ENCODE data around the gene ASTE1. TPM values are rescaled to one million over a fixed set of nuclear protein-coding genes. Genes with fewer than 3 reads are reported as not detected.

ASTE1 gene
- total RNA-seq, 1 experiment from 2014 or later, result 11.4 TPM

- peaks cover 70% of the 10 kb centered on the region for H3K36me3 ChIP-seq (ENCODE audit: insufficient read depth, low read length)
- H2AFZ ChIP-seq (ENCODE audit: low read length), result no peak overlapping the region
- H3K27ac ChIP-seq (ENCODE audit: low read length), result 0 out of 2 replicates have a peak overlapping the region, but pooled peaks have one; percentile 3
- no peak for DNase-seq
- H3K4me1 ChIP-seq (ENCODE audit: low read length), result no peaks in the 10 kb centered on the region
- H3K27me3 ChIP-seq (ENCODE audit: low read length), result no peaks in the 10 kb centered on the region
- H3K9ac ChIP-seq (ENCODE audit: low read length), result no peak overlapping the region
- no peaks in the 10 kb centered on the region for H3K9me3 ChIP-seq (ENCODE audit: low read length)
- H3K79me2 ChIP-seq (ENCODE audit: low read length), result peaks cover 55% of the 10 kb centered on the region
- no peak overlapping the region for H3K4me2 ChIP-seq (ENCODE audit: low read depth, low read length, poor library complexity, severe bottlenecking)
- no peaks in the 10 kb centered on the region for H4K20me1 ChIP-seq (ENCODE audit: insufficient read depth, low read depth, low read length)
- H3K4me3 ChIP-seq (ENCODE audit: low read length), result no peak overlapping the region
- H3K9me2 ChIP-seq (replicated peaks; ENCODE audit: insufficient read depth, low read length), result no peaks in the 10 kb centered on the region
These were observed 25.6 kb downstream of the ASTE1 start for GRCh38 chr3:131001071-131001470.

- Histone ChIP-seq H3K4me2 (ENCODE audit: low read depth, low read length, poor library complexity, severe bottlenecking) (no peak overlapping the region), H3K9me3 (ENCODE audit: low read length) (no peaks in the 10 kb centered on the region), H3K36me3 (ENCODE audit: insufficient read depth, low read length) (peaks cover 75% of the 10 kb centered on the region)
These were observed 29.3 kb downstream of the ASTE1 start for GRCh38 chr3:130997289-130997688.

GRCh38 chr3:130992344-130992743 is 34.3 kb downstream of the ASTE1 start:
- DNase-seq, result no peak
- Histone ChIP-seq H3K9ac (ENCODE audit: low read length) (no peak overlapping the region), H3K36me3 (ENCODE audit: insufficient read depth, low read length) (peaks cover 73% of the 10 kb centered on the region), H3K9me3 (ENCODE audit: low read length) (no peaks in the 10 kb centered on the region), H3K27me3 (ENCODE audit: low read length) (no peaks in the 10 kb centered on the region), H3K4me3 (ENCODE audit: low read length) (no peak overlapping the region), H2AFZ (ENCODE audit: low read length) (no peak overlapping the region), H3K4me2 (ENCODE audit: low read depth, low read length, poor library complexity, severe bottlenecking) (no peak overlapping the region), H4K20me1 (ENCODE audit: insufficient read depth, low read depth, low read length) (peaks cover 5% of the 10 kb centered on the region; the same call in 1 of the 2 replicates), H3K4me1 (ENCODE audit: low read length) (no peaks in the 10 kb centered on the region), H3K9me2 (replicated peaks; ENCODE audit: insufficient read depth, low read length) (no peaks in the 10 kb centered on the region), H3K27ac (ENCODE audit: low read length) (no peak overlapping the region), H3K79me2 (ENCODE audit: low read length) (peaks cover 47% of the 10 kb centered on the region)

More at GRCh38 chr3:130997289-130997688, 29.3 kb downstream of the ASTE1 start:
- Histone ChIP-seq H3K4me1 (ENCODE audit: low read length) (no peaks in the 10 kb centered on the region), H3K27ac (ENCODE audit: low read length) (no peak overlapping the region), H3K9me2 (replicated peaks; ENCODE audit: insufficient read depth, low read length) (no peaks in the 10 kb centered on the region), H3K79me2 (ENCODE audit: low read length) (peaks cover 33% of the 10 kb centered on the region; the same call in 1 of the 2 replicates), H3K4me3 (ENCODE audit: low read length) (no peak overlapping the region), H3K27me3 (ENCODE audit: low read length) (no peaks in the 10 kb centered on the region), H3K9ac (ENCODE audit: low read length) (no peak overlapping the region), H4K20me1 (ENCODE audit: insufficient read depth, low read depth, low read length) (no peaks in the 10 kb centered on the region; the same call in 1 of the 2 replicates), H2AFZ (ENCODE audit: low read length) (no peak overlapping the region)
- no peak for DNase-seq

GRCh38 chr3:130991126-130991525 is 35.5 kb downstream of the ASTE1 start:
- Histone ChIP-seq H2AFZ (ENCODE audit: low read length) (no peak overlapping the region), H3K9me3 (ENCODE audit: low read length) (no peaks in the 10 kb centered on the region), H3K9ac (ENCODE audit: low read length) (no peak overlapping the region), H4K20me1 (ENCODE audit: insufficient read depth, low read depth, low read length) (peaks cover 5% of the 10 kb centered on the region; the same call in 1 of the 2 replicates), H3K79me2 (ENCODE audit: low read length) (peaks cover 51% of the 10 kb centered on the region), H3K4me3 (ENCODE audit: low read length) (no peak overlapping the region), H3K9me2 (replicated peaks; ENCODE audit: insufficient read depth, low read length) (no peaks in the 10 kb centered on the region), H3K27me3 (ENCODE audit: low read length) (no peaks in the 10 kb centered on the region), H3K36me3 (ENCODE audit: insufficient read depth, low read length) (peaks cover 69% of the 10 kb centered on the region), H3K4me1 (ENCODE audit: low read length) (no peaks in the 10 kb centered on the region), H3K4me2 (ENCODE audit: low read depth, low read length, poor library complexity, severe bottlenecking) (no peak overlapping the region), H3K27ac (ENCODE audit: low read length) (no peak overlapping the region)
- DNase-seq, result no peak

- H3K4me3 ChIP-seq (ENCODE audit: low read length), result no peak overlapping the region
- DNase-seq, result no peak
- no peaks in the 10 kb centered on the region for H3K9me2 ChIP-seq (replicated peaks; ENCODE audit: insufficient read depth, low read length)
- H2AFZ ChIP-seq (ENCODE audit: low read length), result no peak overlapping the region
- peaks cover 69% of the 10 kb centered on the region for H3K36me3 ChIP-seq (ENCODE audit: insufficient read depth, low read length)
- H3K4me1 ChIP-seq (ENCODE audit: low read length), result no peaks in the 10 kb centered on the region
- no peaks in the 10 kb centered on the region for H3K9me3 ChIP-seq (ENCODE audit: low read length)
- no peak overlapping the region for H3K9ac ChIP-seq (ENCODE audit: low read length)
- peak overlapping the region; percentile 24; the same call in 1 of the 2 replicates for H3K27ac ChIP-seq (ENCODE audit: low read length)
- H3K79me2 ChIP-seq (ENCODE audit: low read length), result peaks cover 57% of the 10 kb centered on the region
- no peaks in the 10 kb centered on the region for H3K27me3 ChIP-seq (ENCODE audit: low read length)
- no peak overlapping the region for H3K4me2 ChIP-seq (ENCODE audit: low read depth, low read length, poor library complexity, severe bottlenecking)
- peaks cover 5% of the 10 kb centered on the region; the same call in 1 of the 2 replicates for H4K20me1 ChIP-seq (ENCODE audit: insufficient read depth, low read depth, low read length)
These were observed 36.3 kb downstream of the ASTE1 start for GRCh38 chr3:130990282-130990681.

- no peak overlapping the region for H3K9ac ChIP-seq (ENCODE audit: low read length)
- H2AFZ ChIP-seq (ENCODE audit: low read length), result no peak overlapping the region
- DNase-seq, result no peak
- peaks cover 26% of the 10 kb centered on the region for H3K4me1 ChIP-seq (ENCODE audit: low read length)
- no peak overlapping the region for H3K4me3 ChIP-seq (ENCODE audit: low read length)
- peak overlapping the region; percentile 51; the same call in 1 of the 2 replicates for H3K27ac ChIP-seq (ENCODE audit: low read length)
- H3K9me2 ChIP-seq (replicated peaks; ENCODE audit: insufficient read depth, low read length), result no peaks in the 10 kb centered on the region
- H3K9me3 ChIP-seq (ENCODE audit: low read length), result no peaks in the 10 kb centered on the region
- no peaks in the 10 kb centered on the region for H4K20me1 ChIP-seq (ENCODE audit: insufficient read depth, low read depth, low read length)
- H3K27me3 ChIP-seq (ENCODE audit: low read length), result no peaks in the 10 kb centered on the region
- peaks cover 79% of the 10 kb centered on the region for H3K36me3 ChIP-seq (ENCODE audit: insufficient read depth, low read length)
- peaks cover 90% of the 10 kb centered on the region for H3K79me2 ChIP-seq (ENCODE audit: low read length)
- H3K4me2 ChIP-seq (ENCODE audit: low read depth, low read length, poor library complexity, severe bottlenecking), result no peak overlapping the region
These were observed 45.2 kb downstream of the ASTE1 start for GRCh38 chr3:130981469-130981868.

GRCh38 chr3:130979117-130979516 is 47.5 kb downstream of the ASTE1 start:
- no peak overlapping the region for H3K27ac ChIP-seq (ENCODE audit: low read length)
- peaks cover 87% of the 10 kb centered on the region for H3K79me2 ChIP-seq (ENCODE audit: low read length)

GRCh38 chr3:130976706-130977105 is 49.9 kb downstream of the ASTE1 start:
- no peak overlapping the region for H3K27ac ChIP-seq (ENCODE audit: low read length)
- peaks cover 77% of the 10 kb centered on the region for H3K79me2 ChIP-seq (ENCODE audit: low read length)
- H2AFZ ChIP-seq (ENCODE audit: low read length), result no peak overlapping the region
- H3K4me3 ChIP-seq (ENCODE audit: low read length), result no peak overlapping the region
- H3K9me2 ChIP-seq (replicated peaks; ENCODE audit: insufficient read depth, low read length), result no peaks in the 10 kb centered on the region
- H3K4me1 ChIP-seq (ENCODE audit: low read length), result peaks cover 26% of the 10 kb centered on the region
- H3K36me3 ChIP-seq (ENCODE audit: insufficient read depth, low read length), result peaks cover 77% of the 10 kb centered on the region
- no peaks in the 10 kb centered on the region for H4K20me1 ChIP-seq (ENCODE audit: insufficient read depth, low read depth, low read length)
- H3K9me3 ChIP-seq (ENCODE audit: low read length), result no peaks in the 10 kb centered on the region
- H3K27me3 ChIP-seq (ENCODE audit: low read length), result no peaks in the 10 kb centered on the region
- DNase-seq, result no peak
- H3K9ac ChIP-seq (ENCODE audit: low read length), result no peak overlapping the region
- no peak overlapping the region for H3K4me2 ChIP-seq (ENCODE audit: low read depth, low read length, poor library complexity, severe bottlenecking)

More at GRCh38 chr3:130979117-130979516, 47.5 kb downstream of the ASTE1 start:
- Histone ChIP-seq H2AFZ (ENCODE audit: low read length) (no peak overlapping the region), H3K9me3 (ENCODE audit: low read length) (no peaks in the 10 kb centered on the region), H3K4me3 (ENCODE audit: low read length) (no peak overlapping the region), H3K36me3 (ENCODE audit: insufficient read depth, low read length) (peaks cover 85% of the 10 kb centered on the region), H3K4me2 (ENCODE audit: low read depth, low read length, poor library complexity, severe bottlenecking) (no peak overlapping the region), H3K9ac (ENCODE audit: low read length) (no peak overlapping the region), H4K20me1 (ENCODE audit: insufficient read depth, low read depth, low read length) (no peaks in the 10 kb centered on the region), H3K4me1 (ENCODE audit: low read length) (peaks cover 26% of the 10 kb centered on the region), H3K27me3 (ENCODE audit: low read length) (no peaks in the 10 kb centered on the region), H3K9me2 (replicated peaks; ENCODE audit: insufficient read depth, low read length) (no peaks in the 10 kb centered on the region)
- DNase-seq, result no peak
